OCI-LY7 (cell line): ENCODE results near the gene C5orf47. TPM values are rescaled to one million over a fixed set of nuclear protein-coding genes. Genes with fewer than 3 reads are reported as not detected.

ENCODE experiments used
- BruUV-seq: library from RNA; stranded (reverse); fragments of 400-500 nt; replicated peaks from 2 replicates; lab custom pipeline; 2021; lab: Mats Ljungman, UMichigan
- CTCF ChIA-PET: fragments of 300-600 bp; sonication (Branson Sonifier 250); formaldehyde crosslinking; loops from one replicate; lab custom pipeline; 2022; ENCODE audit warnings: antibody characterized with exemption; ENCODE audit not compliant: unreplicated experiment; lab: Charles Lee
- POLR2A ChIA-PET: fragments of 300-600 bp; sonication (Branson Sonifier 250); formaldehyde crosslinking; loops from one replicate; lab custom pipeline; 2022; ENCODE audit warnings: antibody characterized with exemption; lab: Charles Lee
- DNase-seq: peaks from one replicate; pipeline ENCODE4 v3.0.0-alpha.2; 2015; ENCODE audit warnings: low spot score
- H2AFZ ChIP-seq: fragments of 200-600 bp; sonication (generic), shearing (Covaris generic); 2 replicates; pipeline ENCODE4 v1.6.1; 2014; ENCODE audit warnings: mild to moderate bottlenecking, antibody characterized with exemption, low read length, moderate library complexity
- H3K27ac ChIP-seq: fragments of 200-600 bp; sonication (generic); 2 replicates; pipeline ENCODE4 v1.5.1; 2014; ENCODE audit warnings: mixed run types, low read depth, mild to moderate bottlenecking, moderate library complexity, low read length, inconsistent platforms; ENCODE audit not compliant: poor library complexity, severe bottlenecking
- H3K36me3 ChIP-seq: fragments of 200-600 bp; sonication (generic); 2 replicates; pipeline ENCODE4 v1.6.1; 2014; ENCODE audit warnings: mild to moderate bottlenecking, antibody characterized with exemption, low read length, moderate library complexity, mixed read lengths; ENCODE audit not compliant: insufficient read depth
- H3K4me1 ChIP-seq: fragments of 200-600 bp; sonication (generic); 2 replicates; pipeline ENCODE4 v1.5.1; 2014; ENCODE audit warnings: mild to moderate bottlenecking, low read length; ENCODE audit not compliant: insufficient read depth, poor library complexity, severe bottlenecking
- H3K4me2 ChIP-seq: fragments of 200-600 bp; sonication (generic); 2 replicates; pipeline ENCODE4 v1.6.1; 2014; ENCODE audit warnings: mild to moderate bottlenecking, low read length
- H3K4me3 ChIP-seq: fragments of 200-600 bp; sonication (generic); 2 replicates; pipeline ENCODE4 v1.5.1; 2014; ENCODE audit warnings: mild to moderate bottlenecking, low read depth, low read length; ENCODE audit not compliant: poor library complexity, severe bottlenecking
- H3K79me2 ChIP-seq: fragments of 200-600 bp; sonication (generic); 2 replicates; pipeline ENCODE4 v1.6.1; 2016; ENCODE audit warnings: low read depth, mild to moderate bottlenecking, low read length, moderate library complexity, mixed read lengths; ENCODE audit not compliant: insufficient read depth
- H3K9me2 ChIP-seq: fragments of 200-600 bp; sonication (generic); 2 replicates; pipeline ENCODE4 v1.6.1; 2016; ENCODE audit warnings: mild to moderate bottlenecking, low read length, mixed read lengths; ENCODE audit not compliant: insufficient read depth
- H3K9me3 ChIP-seq: fragments of 200-600 bp; sonication (generic); 2 replicates; pipeline ENCODE4 v1.6.1; 2014; ENCODE audit warnings: mild to moderate bottlenecking, mixed run types, low read length, mixed read lengths
- H4K20me1 ChIP-seq: fragments of 200-600 bp; sonication (generic); 2 replicates; pipeline ENCODE4 v1.6.1; 2014; ENCODE audit warnings: mild to moderate bottlenecking, antibody characterized with exemption, low read length, moderate library complexity, mixed read lengths; ENCODE audit not compliant: insufficient read depth
- CTCF ChIP-seq: fragments of 200-600 bp; sonication (generic); conservative IDR thresholded peaks from 2 replicates; pipeline ENCODE4 v1.5.1; 2014; ENCODE audit warnings: mild to moderate bottlenecking, antibody characterized with exemption, low read length, moderate library complexity, mixed read lengths
- EZH2phosphoT487 ChIP-seq: fragments of 200-600 bp; sonication (generic); IDR thresholded peaks from 2 replicates; pipeline ENCODE4 v1.6.1; 2018; ENCODE audit warnings: low read depth, borderline replicate concordance, mild to moderate bottlenecking, mixed run types, antibody characterized with exemption, low read length, moderate library complexity, mixed read lengths
- intact Hi-C: fragments of 100-400 bp; cut with micrococcal nuclease; formaldehyde crosslinking; loops from one replicate; pipeline ENCODE4 v1.10.0; 2022; ENCODE audit not compliant: unreplicated experiment
- total RNA-seq, 2 experiments: library from RNA; depleted of rRNA in 1 of 2; stranded (reverse); fragments of >200 nt in 1 of 2; shearing (Covaris generic) in 1 of 2; gene quantifications; 2 replicates each; pipeline ENCODE4 v1.2.3, GENCODE V29; 2014 to 2022

The C5orf47 gene
- total RNA-seq, 2 experiments from 2014 or later: not detected

GRCh38 chr5:173953528-173954090 is 35.4 kb upstream of the C5orf47 start:
- Histone ChIP-seq H3K9me2 (no peaks in the 10 kb centered on the region), H3K4me3 (no peak overlapping the region), H3K4me2 (no peak overlapping the region), H4K20me1 (no peaks in the 10 kb centered on the region), H2AFZ (no peak overlapping the region), H3K27ac (no peak overlapping the region), H3K36me3 (peaks cover 88% of the 10 kb centered on the region), H3K4me1 (no peaks in the 10 kb centered on the region), H3K9me3 (no peaks in the 10 kb centered on the region), H3K79me2 (no peaks in the 10 kb centered on the region)
- intact Hi-C loops: no loop called here
- ChIA-PET CTCF (no interaction called here), POLR2A (interaction anchor here (0.6 kb wide), 2 partner anchors 296 to 1333 kb away, joined by 3 to 6 read pairs; no protein-coding TSS in a partner anchor)
- BruUV-seq: no TSS peak
- no peak for TF ChIP-seq EZH2phosphoT487
- DNase-seq: no peak

- BruUV-seq: no TSS peak
These were observed 34.1 kb upstream of the C5orf47 start for GRCh38 chr5:173954671-173955521.

GRCh38 chr5:173960986-173961385 is 28.0 kb upstream of the C5orf47 start:
- H3K4me3 ChIP-seq: no peak overlapping the region
- CTCF ChIA-PET: no interaction called here
- H3K79me2 ChIP-seq: no peaks in the 10 kb centered on the region
- no peaks in the 10 kb centered on the region for H3K9me3 ChIP-seq
- no peaks in the 10 kb centered on the region for H4K20me1 ChIP-seq
- TF ChIP-seq EZH2phosphoT487 (no peak), CTCF (no peak)
- no peak overlapping the region for H3K27ac ChIP-seq
- H3K36me3 ChIP-seq: peaks cover 29% of the 10 kb centered on the region
- no peaks in the 10 kb centered on the region for H3K9me2 ChIP-seq
- BruUV-seq: no TSS peak
- POLR2A ChIA-PET: no interaction called here
- no peak for DNase-seq
- no peaks in the 10 kb centered on the region for H3K4me1 ChIP-seq
- no peak overlapping the region for H3K4me2 ChIP-seq
- intact Hi-C loops: no loop called here
- H2AFZ ChIP-seq: no peak overlapping the region

More at GRCh38 chr5:173954671-173955521, 34.1 kb upstream of the C5orf47 start:
- H3K27ac ChIP-seq: no peak overlapping the region
- intact Hi-C loops: no loop called here
- no peak for DNase-seq
- H3K79me2 ChIP-seq: no peaks in the 10 kb centered on the region
- H3K4me3 ChIP-seq: no peak overlapping the region
- H3K36me3 ChIP-seq: peaks cover 83% of the 10 kb centered on the region
- H3K9me3 ChIP-seq: no peaks in the 10 kb centered on the region
- ChIA-PET POLR2A (interaction anchor here (0.6 to 0.9 kb wide), 3 partner anchors 10 to 40 kb away, joined by 3 to 4 read pairs (median 3); no protein-coding TSS in a partner anchor), CTCF (no interaction called here)
- H2AFZ ChIP-seq: no peak overlapping the region
- no peak overlapping the region for H3K4me2 ChIP-seq
- H3K4me1 ChIP-seq: no peaks in the 10 kb centered on the region
- no peaks in the 10 kb centered on the region for H3K9me2 ChIP-seq
- TF ChIP-seq CTCF: no peak
- no peak for TF ChIP-seq EZH2phosphoT487
- H4K20me1 ChIP-seq: no peaks in the 10 kb centered on the region
